ENCODE data around the gene UTP3. TPM values are rescaled to one million over a fixed set of nuclear protein-coding genes. Genes with fewer than 3 reads are reported as not detected.
"Not testable (repeated sequence)": the region's sequence is repeated elsewhere in the genome, so short reads cannot be mapped to it uniquely, and the experiment has no call there.

Gene UTP3
- total RNA-seq, 1 donor from 2014 or later, result 38.5 TPM

- POLR2A ChIA-PET, result no interaction called here
- no peaks in the 10 kb centered on the region for H3K27me3 Mint-ChIP-seq
- H3K27ac Mint-ChIP-seq, result peak overlapping the region; percentile 16
- intact Hi-C loops (cut with micrococcal nuclease), result no loop called here
- peaks cover 13% of the 10 kb centered on the region for H3K36me3 Mint-ChIP-seq (ENCODE audit: low read depth)
- no peak for ATAC-seq (ENCODE audit: low read depth)
- no peaks in the 10 kb centered on the region for H3K9me3 Mint-ChIP-seq
- no peak for TF ChIP-seq CTCF (IDR thresholded peaks at IDR 0.05)
- peaks cover 21% of the 10 kb centered on the region for H3K4me1 Mint-ChIP-seq
- no peak overlapping the region for H3K4me3 Mint-ChIP-seq
- CTCF ChIA-PET, result interaction anchor here (1.2 kb wide), 1 partner anchor 47 kb away, joined by 3 read pairs; no protein-coding TSS in a partner anchor
- no peak for DNase-seq
Measured at GRCh38 chr4:70657326-70657725, 31.0 kb upstream of the UTP3 start.

DNA sequence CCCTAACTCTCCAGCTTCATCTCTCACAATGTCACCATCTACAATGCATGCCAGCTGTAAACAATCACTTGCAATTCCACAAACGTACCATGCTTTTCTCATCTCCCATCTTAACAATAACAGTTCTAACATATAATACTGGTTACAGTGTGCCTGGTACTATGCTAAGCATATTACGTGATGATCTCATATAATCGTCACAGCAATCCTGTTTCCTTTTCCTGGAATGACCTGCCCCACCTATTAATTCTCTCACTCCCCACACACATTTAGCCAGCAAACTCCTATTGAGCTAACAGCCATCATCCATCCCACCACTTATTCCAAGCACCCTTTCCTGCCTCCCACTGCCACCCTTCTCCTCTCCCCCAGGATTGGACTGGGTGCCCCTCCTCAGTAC is 29.9 kb upstream of the UTP3 start:
- Mint-ChIP-seq H3K4me1 (peaks cover 21% of the 10 kb centered on the region), H3K27ac (no peak overlapping the region), H3K9me3 (no peaks in the 10 kb centered on the region), H3K36me3 (ENCODE audit: low read depth) (peaks cover 13% of the 10 kb centered on the region), H3K27me3 (no peaks in the 10 kb centered on the region), H3K4me3 (no peak overlapping the region)
- POLR2A ChIA-PET, result interaction anchor here (1.0 kb wide), 1 partner anchor 78 kb away, joined by 3 read pairs; no protein-coding TSS in a partner anchor
- no peak for TF ChIP-seq CTCF (IDR thresholded peaks at IDR 0.05)
- DNase-seq, result no peak
- intact Hi-C loops (cut with micrococcal nuclease), result no loop called here
- CTCF ChIA-PET, result no interaction called here
- ATAC-seq (ENCODE audit: low read depth), result no peak

- no peak for TF ChIP-seq CTCF (IDR thresholded peaks at IDR 0.05)
- DNase-seq, result no peak
- no peak for ATAC-seq (ENCODE audit: low read depth)
- H3K4me3 Mint-ChIP-seq, result no peak overlapping the region
- peak overlapping the region; percentile 77 for H3K27ac Mint-ChIP-seq
- H3K36me3 Mint-ChIP-seq (ENCODE audit: low read depth), result peaks cover 11% of the 10 kb centered on the region
- intact Hi-C loops (cut with micrococcal nuclease), result loop anchor here (2.0 kb wide), 1 partner anchor 19 kb away; no protein-coding TSS in a partner anchor
- ChIA-PET POLR2A (no interaction called here), CTCF (no interaction called here)
- no peaks in the 10 kb centered on the region for H3K9me3 Mint-ChIP-seq
- no peaks in the 10 kb centered on the region for H3K27me3 Mint-ChIP-seq
- H3K4me1 Mint-ChIP-seq, result peaks cover 21% of the 10 kb centered on the region
Measured at GRCh38 chr4:70660106-70660505, 28.2 kb upstream of the UTP3 start.

DNA sequence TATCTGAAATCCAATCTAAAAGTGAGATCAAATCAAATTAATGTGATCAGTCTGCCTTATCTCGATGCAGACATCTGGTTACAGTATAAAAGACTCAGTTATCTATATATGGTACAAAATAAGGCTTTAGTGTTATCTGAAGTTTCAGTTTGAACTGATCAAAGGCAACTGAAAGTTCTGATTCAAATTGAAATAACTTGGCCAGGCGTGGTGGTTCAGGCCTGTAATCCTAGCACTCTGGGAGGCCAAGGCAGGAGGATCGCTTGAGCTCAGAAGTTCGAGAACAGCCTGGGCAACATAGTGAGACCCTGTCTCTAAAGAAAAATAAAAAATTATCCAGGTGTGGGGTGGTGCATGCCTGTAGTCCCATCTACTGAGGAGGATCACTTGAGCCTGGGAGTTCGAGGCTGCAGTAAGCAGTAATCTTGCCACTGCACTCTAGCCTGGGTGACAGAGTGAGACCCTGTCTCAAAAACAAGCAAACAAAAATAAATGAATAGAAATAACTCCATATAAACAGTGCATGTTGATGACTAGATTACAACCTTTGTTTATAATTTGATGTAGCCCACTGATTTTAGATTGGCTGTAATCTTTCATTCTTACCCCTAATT is 26.9 kb upstream of the UTP3 start:
- not testable (repeated sequence) for DNase-seq; H3K4me3 Mint-ChIP-seq; H3K36me3 Mint-ChIP-seq (ENCODE audit: low read depth); H3K27me3 Mint-ChIP-seq; H3K9me3 Mint-ChIP-seq
- peak; percentile 21 for ATAC-seq (ENCODE audit: low read depth)
- ChIA-PET CTCF (interaction anchor here (0.8 kb wide), 1 partner anchor 9 kb away, joined by 3 read pairs; no protein-coding TSS in a partner anchor), POLR2A (interaction anchor here (0.6 kb wide), 1 partner anchor 19 kb away, joined by 5 read pairs; no protein-coding TSS in a partner anchor)
- intact Hi-C loops (cut with micrococcal nuclease), result loop anchor here (2.0 kb wide), 1 partner anchor 17 kb away; no protein-coding TSS in a partner anchor
- H3K27ac Mint-ChIP-seq, result peak overlapping the region; percentile 55
- H3K4me1 Mint-ChIP-seq, result peaks cover 30% of the 10 kb centered on the region

DNA sequence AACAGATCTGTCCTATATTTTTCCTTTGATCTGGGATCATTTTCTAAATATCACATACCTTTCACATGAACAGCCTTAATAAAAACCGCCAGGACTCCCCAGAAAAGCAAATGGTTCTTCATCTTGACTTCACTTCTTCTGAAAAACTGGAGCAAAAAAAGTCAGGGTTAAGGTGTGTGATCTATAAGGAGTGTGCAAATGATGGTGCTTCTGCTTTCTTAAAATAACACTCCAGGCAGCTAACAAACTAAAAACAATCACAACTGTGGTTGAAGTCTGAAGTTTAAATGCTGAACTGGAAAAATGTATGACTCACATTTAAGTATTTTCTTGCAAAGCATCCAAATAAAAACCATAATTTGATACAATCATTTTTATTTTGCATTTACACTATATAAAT is 22.0 kb upstream of the UTP3 start, which contains the start of gene JCHAIN:
JCHAIN (minus strand) TSS at position 140 of the 400 bp plus-strand sequence; CDS start at position 122, 18 bp downstream.
- Mint-ChIP-seq H3K4me3 (peak within 1 kb of the TSS; percentile 76), H3K36me3 (ENCODE audit: low read depth) (peaks cover 4% of the 10 kb centered on the region), H3K9me3 (no peaks in the 10 kb centered on the region), H3K27ac (peak within 1 kb of the TSS; percentile 77), H3K4me1 (peaks cover 53% of the 10 kb centered on the region), H3K27me3 (no peaks in the 10 kb centered on the region)
- CTCF ChIA-PET, result interaction anchor here (0.7 to 2.0 kb wide), 2 partner anchors 14 to 69 kb away, joined by 3 to 7 read pairs; no protein-coding TSS in a partner anchor
- intact Hi-C loops (cut with micrococcal nuclease), result no loop called here
- POLR2A ChIA-PET, result interaction anchor here (0.7 to 1.4 kb wide), 5 partner anchors 16 to 327 kb away, joined by 3 to 4 read pairs (median 3); partner anchors contain the start of gene DCK
- ATAC-seq (ENCODE audit: low read depth), result no peak
- no peak for TF ChIP-seq CTCF (IDR thresholded peaks at IDR 0.05)
- DNase-seq, result no peak

All from activated B cell treated with CpG ODN at 0.5 μM for 24 hours (primary cell).